DOHH2 (cell line): ENCODE results near the gene PDK3.

Experiments
- H3F3A ChIP-seq: fragments of 200-600 bp; sonication (generic), shearing (Covaris generic); 2 replicates; pipeline ENCODE4 v1.6.0; 2016; ENCODE audit warnings: antibody characterized with exemption, mild to moderate bottlenecking; ENCODE audit not compliant: control insufficient read depth, insufficient read depth
- H3K27ac ChIP-seq: fragments of 200-600 bp; sonication (generic); 2 replicates; pipeline ENCODE4 v1.5.1; 2014; ENCODE audit warnings: low read depth, mild to moderate bottlenecking, low read length, moderate library complexity
- H3K27me3 ChIP-seq: fragments of 200-600 bp; sonication (generic); 2 replicates; pipeline ENCODE4 v1.6.1; 2014; ENCODE audit warnings: mild to moderate bottlenecking, low read length, mixed read lengths; ENCODE audit not compliant: control insufficient read depth
- H3K36me3 ChIP-seq: fragments of 200-600 bp; sonication (generic); 2 replicates; pipeline ENCODE4 v1.6.1; 2014; ENCODE audit warnings: mild to moderate bottlenecking, low read length, moderate library complexity, mixed read lengths; ENCODE audit not compliant: control insufficient read depth
- H3K4me1 ChIP-seq: fragments of 200-600 bp; sonication (generic); 2 replicates; pipeline ENCODE4 v1.6.1; 2014; ENCODE audit warnings: mild to moderate bottlenecking, low read length, mixed read lengths; ENCODE audit not compliant: control insufficient read depth
- H3K4me2 ChIP-seq: fragments of 200-600 bp; sonication (generic); 2 replicates; pipeline ENCODE4 v1.6.0; 2014; ENCODE audit warnings: mild to moderate bottlenecking, low read length, moderate library complexity
- H3K4me3 ChIP-seq: fragments of 200-600 bp; sonication (generic); 2 replicates; pipeline ENCODE4 v1.5.1; 2014; ENCODE audit warnings: mild to moderate bottlenecking, low read length, mixed read lengths
- H3K79me2 ChIP-seq: fragments of 200-600 bp; sonication (generic); 2 replicates; pipeline ENCODE4 v1.6.1; 2014; ENCODE audit warnings: mild to moderate bottlenecking, low read length, mixed read lengths; ENCODE audit not compliant: control insufficient read depth
- H3K9me2 ChIP-seq: fragments of 200-600 bp; sonication (generic); replicated peaks from 2 replicates; pipeline ENCODE4 v1.6.1; 2014; ENCODE audit warnings: mild to moderate bottlenecking, low read length, mixed read lengths; ENCODE audit not compliant: control insufficient read depth
- H3K9me3 ChIP-seq: fragments of 200-600 bp; sonication (generic); 2 replicates; pipeline ENCODE4 v1.6.1; 2014; ENCODE audit warnings: antibody characterized with exemption, low read length, mixed read lengths; ENCODE audit not compliant: control insufficient read depth, insufficient read depth
- H4K20me1 ChIP-seq: fragments of 200-600 bp; sonication (generic); 2 replicates; pipeline ENCODE4 v1.6.0; 2014; ENCODE audit warnings: low read depth, mild to moderate bottlenecking, antibody characterized with exemption, low read length, moderate library complexity; ENCODE audit not compliant: control insufficient read depth, insufficient read depth
- EZH2phosphoT487 ChIP-seq: fragments of 200-600 bp; sonication (generic); IDR thresholded peaks from 2 replicates; pipeline ENCODE4 v1.6.1; 2017; ENCODE audit warnings: borderline replicate concordance, mild to moderate bottlenecking, antibody characterized with exemption, low read length, moderate library complexity, mixed read lengths
- TF ChIP-seq, protein P1 (sequence below): fragments of 200-600 bp; sonication (generic); IDR thresholded peaks from one replicate; pipeline ENCODE4 v1.5.1; 2014; ENCODE audit warnings: antibody characterized with exemption, mild to moderate bottlenecking, low read depth, low read length; ENCODE audit not compliant: poor library complexity, severe bottlenecking

Gene PDK3

GRCh38 chrX:24485976-24486680, 21.0 kb downstream of the PDK3 start:
- H3K9me2 ChIP-seq: no peaks in the 10 kb centered on the region
- no peak overlapping the region for H3K4me2 ChIP-seq
- H3K27ac ChIP-seq: no peak overlapping the region
- no peaks in the 10 kb centered on the region for H3K27me3 ChIP-seq
- no peaks in the 10 kb centered on the region for H3K4me1 ChIP-seq
- H4K20me1 ChIP-seq: no peaks in the 10 kb centered on the region
- H3K9me3 ChIP-seq: no peaks in the 10 kb centered on the region
- no peaks in the 10 kb centered on the region for H3F3A ChIP-seq
- no peaks in the 10 kb centered on the region for H3K36me3 ChIP-seq
- TF ChIP-seq EZH2phosphoT487: no peak
- TF ChIP-seq, protein P1, sequence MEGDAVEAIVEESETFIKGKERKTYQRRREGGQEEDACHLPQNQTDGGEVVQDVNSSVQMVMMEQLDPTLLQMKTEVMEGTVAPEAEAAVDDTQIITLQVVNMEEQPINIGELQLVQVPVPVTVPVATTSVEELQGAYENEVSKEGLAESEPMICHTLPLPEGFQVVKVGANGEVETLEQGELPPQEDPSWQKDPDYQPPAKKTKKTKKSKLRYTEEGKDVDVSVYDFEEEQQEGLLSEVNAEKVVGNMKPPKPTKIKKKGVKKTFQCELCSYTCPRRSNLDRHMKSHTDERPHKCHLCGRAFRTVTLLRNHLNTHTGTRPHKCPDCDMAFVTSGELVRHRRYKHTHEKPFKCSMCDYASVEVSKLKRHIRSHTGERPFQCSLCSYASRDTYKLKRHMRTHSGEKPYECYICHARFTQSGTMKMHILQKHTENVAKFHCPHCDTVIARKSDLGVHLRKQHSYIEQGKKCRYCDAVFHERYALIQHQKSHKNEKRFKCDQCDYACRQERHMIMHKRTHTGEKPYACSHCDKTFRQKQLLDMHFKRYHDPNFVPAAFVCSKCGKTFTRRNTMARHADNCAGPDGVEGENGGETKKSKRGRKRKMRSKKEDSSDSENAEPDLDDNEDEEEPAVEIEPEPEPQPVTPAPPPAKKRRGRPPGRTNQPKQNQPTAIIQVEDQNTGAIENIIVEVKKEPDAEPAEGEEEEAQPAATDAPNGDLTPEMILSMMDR: no peak
- no peak overlapping the region for H3K4me3 ChIP-seq
- peaks cover 6% of the 10 kb centered on the region for H3K79me2 ChIP-seq

- Histone ChIP-seq H3K27ac (no peak overlapping the region), H3K4me1 (no peaks in the 10 kb centered on the region), H3K27me3 (no peaks in the 10 kb centered on the region), H3K9me3 (no peaks in the 10 kb centered on the region), H3K36me3 (no peaks in the 10 kb centered on the region), H3K9me2 (no peaks in the 10 kb centered on the region), H3K79me2 (no peaks in the 10 kb centered on the region), H3F3A (no peaks in the 10 kb centered on the region), H4K20me1 (no peaks in the 10 kb centered on the region), H3K4me2 (no peak overlapping the region), H3K4me3 (no peak overlapping the region)
- TF ChIP-seq, protein P1: no peak
- no peak for TF ChIP-seq EZH2phosphoT487
These were observed 22.5 kb downstream of the PDK3 start for GRCh38 chrX:24487571-24487970.

DNA sequence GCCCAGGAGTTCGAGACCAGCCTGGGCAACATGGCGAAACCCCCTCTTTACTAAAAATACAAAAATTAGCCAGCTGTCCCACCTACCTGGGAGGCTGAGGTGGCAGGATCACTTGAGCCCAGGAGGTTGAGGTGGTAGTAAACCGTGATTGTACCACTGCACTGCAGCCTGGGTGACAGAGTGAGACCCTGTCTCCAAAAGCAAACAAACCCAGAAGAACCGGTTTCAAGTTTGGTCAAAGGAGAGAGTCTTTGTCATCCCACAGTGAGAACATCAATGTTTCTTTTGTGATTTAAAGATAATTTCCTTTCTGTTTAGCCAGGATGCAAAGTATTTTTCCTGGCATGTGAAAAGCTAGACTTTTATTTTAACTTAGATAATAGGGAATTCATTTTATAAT, 26.7 kb downstream of the PDK3 start:
- no peak overlapping the region for H3K27ac ChIP-seq
- no peaks in the 10 kb centered on the region for H3K9me3 ChIP-seq
- no peak overlapping the region for H3K4me2 ChIP-seq
- no peaks in the 10 kb centered on the region for H3F3A ChIP-seq
- H3K27me3 ChIP-seq: no peaks in the 10 kb centered on the region
- H3K4me1 ChIP-seq: no peaks in the 10 kb centered on the region
- no peaks in the 10 kb centered on the region for H4K20me1 ChIP-seq
- H3K4me3 ChIP-seq: no peak overlapping the region
- no peaks in the 10 kb centered on the region for H3K79me2 ChIP-seq
- TF ChIP-seq, protein P1: no peak
- no peak for TF ChIP-seq EZH2phosphoT487
- H3K36me3 ChIP-seq: no peaks in the 10 kb centered on the region
- no peaks in the 10 kb centered on the region for H3K9me2 ChIP-seq
